Activated T-cell treated with anti-CD3 and anti-CD28 coated beads for 4 hours (primary cell): Measurements from ENCODE around the gene CHCHD3.

Source experiments
- DNase-seq: peaks from one replicate; pipeline ENCODE4 v3.0.0-alpha.2; 2020

CHCHD3 gene

DNA sequence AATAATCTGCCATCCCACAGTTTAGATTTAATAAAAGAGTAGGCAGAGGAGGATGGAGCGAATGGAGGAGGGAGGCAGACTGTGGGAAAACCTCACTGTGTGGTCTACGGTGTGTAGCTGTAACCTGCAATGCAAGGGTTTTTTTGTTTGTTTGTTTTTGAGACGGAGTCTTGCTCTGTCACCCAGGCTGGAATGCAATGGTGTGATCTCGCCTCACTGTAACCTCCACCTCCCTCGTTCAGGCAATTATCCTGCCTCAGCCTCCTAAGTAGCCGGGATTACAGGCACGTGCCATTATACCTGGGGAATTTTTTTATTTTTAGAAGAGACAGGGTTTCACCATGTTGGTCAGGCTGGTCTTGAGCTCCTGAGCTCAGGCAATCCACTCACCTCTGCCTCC lies 321.0 kb downstream of the CHCHD3 start:
- no peak for DNase-seq

DNA sequence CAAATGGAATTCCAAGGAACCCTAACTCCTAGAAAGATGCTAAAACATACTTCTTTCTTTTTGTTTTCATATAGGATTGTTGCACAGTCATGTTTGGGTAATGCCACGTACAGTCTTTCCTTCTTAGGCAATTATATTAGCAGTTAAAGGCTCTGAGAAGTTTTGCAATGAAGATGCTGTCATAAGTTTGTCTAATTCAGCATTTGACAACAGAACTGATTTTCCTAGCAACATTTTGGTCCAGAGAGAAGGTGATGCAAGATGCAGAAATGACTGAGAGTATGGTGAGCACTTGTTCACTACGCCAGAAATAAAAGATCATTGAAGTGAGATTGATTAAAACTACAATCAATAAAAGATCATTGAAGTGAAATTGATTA lies 321.7 kb downstream of the CHCHD3 start:
- no peak for DNase-seq

DNA sequence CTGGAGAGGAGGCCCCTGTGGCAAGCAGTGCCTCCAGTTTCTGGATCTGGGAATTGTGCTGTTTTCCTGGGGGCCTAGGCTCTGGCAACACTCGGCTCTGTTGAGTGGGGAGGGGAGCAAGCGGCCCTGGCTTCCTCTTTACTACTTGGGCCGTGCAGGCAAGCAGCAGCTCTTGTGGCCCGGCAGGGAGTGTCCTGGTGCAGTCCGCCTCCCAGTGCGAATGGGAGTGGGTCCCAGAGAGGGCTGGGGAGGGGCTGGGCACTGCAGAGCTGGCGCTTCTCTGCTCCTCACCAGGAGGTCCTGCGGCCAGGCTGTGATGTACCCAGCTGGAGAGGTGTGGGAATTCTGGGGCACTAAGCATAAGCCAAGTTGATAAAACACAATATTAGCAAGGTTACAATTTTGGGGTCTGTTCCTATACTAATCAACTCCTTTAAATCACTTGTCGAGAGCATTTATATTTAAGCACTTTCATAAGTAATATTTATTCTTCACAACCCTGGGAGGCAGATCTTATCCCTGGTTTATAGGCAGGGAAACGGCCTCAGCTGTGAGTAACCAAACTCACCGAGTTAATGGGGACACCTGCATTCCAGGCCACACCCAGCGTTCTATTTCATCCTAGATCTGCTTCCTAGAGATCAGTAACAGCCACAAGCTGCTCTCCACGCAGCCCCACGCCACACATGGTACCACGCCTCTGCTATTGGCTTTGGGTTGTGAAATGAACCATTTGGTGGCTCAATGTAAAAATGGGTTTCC lies 322.2 kb downstream of the CHCHD3 start:
- DNase-seq: no peak

DNA sequence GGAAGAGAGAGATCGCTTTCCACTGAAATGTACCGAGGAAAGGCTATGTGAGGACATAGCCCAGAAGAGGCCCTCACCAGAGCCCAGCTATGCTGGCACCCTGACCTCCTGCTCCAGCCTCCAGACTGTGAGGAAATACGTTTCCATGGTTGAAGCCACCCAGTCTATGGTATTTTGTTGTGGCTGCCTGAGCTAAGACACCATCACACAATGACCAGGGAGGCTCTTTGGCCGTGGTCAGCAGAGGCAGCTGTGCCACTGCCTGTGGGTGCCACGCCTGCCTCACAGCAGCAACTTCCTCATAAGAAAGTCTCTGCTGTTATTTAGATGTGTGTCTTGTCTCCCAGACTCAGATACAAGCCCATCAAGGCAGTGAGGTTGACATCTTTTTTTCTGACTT lies 322.9 kb downstream of the CHCHD3 start:
- no peak for DNase-seq

DNA sequence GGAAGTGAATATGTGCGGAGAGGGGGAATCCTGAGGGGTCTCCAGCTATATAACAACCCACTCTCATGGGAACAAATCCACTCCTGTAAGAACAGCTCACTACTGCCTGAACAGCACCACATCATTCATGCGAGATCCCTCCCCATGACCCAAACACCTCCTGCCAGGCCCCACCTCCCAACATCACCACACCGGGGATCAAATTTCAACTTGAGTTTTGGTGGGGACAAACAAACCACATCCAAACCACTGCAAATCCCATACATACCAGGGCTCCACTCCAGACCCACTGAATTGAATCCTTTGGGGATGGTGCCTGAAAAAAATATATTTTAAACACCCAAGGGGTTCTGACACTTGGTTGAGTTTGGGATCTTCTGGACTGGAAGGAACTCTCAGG lies 324.1 kb downstream of the CHCHD3 start:
- DNase-seq: no peak

DNA sequence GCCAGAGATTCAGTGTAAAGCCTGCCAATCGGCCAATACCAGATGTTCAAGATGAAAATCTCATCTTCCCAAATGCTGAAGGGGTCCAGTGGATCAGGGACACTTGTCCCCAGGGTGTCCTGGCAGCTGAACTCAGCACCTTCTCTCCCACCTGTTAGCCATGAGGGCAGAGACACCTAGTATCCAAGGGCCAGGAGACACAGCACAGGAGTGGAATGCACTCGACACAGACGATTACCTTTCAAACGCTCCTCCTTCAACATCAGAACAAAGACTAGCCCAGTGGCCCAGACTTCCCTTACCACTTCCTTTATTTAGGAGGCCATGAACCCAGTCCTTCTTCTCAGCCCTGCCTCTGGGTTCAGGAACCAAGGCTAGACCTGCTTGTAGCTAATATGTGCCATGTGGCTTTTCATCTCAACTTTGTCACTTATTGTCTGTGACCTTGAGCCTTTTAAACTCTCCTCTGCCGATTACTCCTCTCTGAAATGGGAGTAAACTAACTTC lies 325.4 kb downstream of the CHCHD3 start:
- DNase-seq: no peak

DNA sequence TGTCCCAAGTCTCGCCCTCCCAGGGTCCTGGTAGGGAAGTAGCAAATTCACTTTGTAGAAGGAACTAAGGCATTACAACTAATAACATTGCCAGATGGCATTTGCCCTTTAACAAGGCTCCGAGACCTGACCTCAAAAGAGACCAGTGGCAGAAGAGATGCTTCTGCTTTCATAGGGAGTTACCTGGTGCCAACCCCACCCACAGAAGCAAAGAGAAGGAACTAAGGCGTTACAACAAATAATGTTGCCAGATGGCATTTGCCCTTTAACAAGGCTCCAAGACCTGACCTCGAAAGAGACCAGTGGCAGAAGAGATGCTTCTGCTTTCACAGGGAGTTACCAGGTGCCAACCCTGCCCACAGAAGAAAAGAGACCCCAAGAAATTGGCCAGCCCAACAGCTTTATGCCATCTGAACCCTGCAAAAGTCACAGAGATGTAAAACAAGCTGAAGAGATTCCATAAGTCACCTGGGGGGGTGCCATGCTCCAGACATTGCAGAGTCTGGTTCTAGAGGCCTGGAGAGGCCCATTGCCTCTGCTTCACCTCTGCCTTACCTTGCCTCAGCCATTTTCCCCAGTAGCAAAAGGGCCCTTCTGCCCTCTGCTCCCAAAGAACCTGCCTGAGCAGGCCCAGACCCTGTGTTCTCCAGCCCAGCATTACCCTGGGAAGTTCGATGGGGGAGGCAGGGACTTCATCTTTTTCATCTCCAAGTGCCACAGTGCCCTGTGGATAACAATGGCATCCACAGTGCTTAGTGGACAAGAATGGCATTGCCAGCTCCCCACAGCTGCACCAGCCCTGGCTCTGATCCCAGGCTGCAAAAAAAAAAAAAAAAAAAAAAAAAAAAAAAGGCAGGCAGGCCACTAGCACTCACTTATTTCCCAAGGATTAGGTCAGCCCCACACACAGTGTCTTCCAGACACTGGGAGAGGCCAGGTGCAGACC lies 326.1 kb downstream of the CHCHD3 start:
- DNase-seq: no peak

DNA sequence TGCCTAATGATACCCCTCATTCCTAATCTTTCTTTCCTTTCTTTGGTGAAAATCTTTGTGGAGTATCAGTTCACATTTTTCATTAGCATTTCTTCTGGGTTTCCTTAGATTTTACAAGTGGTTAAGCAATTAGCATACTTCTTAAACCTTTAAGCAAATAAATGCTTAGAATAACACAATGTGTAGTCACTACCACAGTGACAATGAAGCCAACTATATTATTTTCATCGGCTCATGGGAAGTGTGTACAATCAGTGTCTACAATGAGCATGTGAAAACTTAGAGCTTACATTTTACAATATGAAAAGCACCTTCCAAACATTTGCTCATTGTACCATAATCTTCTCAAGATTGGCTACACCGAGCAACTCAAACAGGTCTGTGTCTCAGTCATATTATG lies 329.5 kb downstream of the CHCHD3 start:
- no peak for DNase-seq

DNA sequence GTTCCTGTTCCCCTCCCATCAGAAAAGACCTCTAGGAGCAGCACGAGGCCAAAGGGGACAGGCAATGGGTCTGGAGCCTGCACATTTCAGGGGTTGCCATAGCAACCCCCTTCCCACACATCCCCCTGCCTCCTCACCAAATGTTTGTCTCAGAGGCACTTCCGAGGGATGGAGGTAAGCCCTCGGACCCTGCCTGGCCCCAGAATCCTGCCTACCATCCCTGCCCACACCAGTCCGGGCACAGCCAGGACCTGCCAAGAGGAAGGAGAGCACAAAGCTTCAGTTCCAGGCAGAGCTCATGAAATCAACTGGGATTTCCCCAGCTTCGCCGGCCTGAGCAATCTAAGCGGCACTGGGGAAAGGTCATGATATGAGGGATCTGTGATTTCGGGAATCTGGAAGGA lies 330.6 kb downstream of the CHCHD3 start:
- no peak for DNase-seq

DNA sequence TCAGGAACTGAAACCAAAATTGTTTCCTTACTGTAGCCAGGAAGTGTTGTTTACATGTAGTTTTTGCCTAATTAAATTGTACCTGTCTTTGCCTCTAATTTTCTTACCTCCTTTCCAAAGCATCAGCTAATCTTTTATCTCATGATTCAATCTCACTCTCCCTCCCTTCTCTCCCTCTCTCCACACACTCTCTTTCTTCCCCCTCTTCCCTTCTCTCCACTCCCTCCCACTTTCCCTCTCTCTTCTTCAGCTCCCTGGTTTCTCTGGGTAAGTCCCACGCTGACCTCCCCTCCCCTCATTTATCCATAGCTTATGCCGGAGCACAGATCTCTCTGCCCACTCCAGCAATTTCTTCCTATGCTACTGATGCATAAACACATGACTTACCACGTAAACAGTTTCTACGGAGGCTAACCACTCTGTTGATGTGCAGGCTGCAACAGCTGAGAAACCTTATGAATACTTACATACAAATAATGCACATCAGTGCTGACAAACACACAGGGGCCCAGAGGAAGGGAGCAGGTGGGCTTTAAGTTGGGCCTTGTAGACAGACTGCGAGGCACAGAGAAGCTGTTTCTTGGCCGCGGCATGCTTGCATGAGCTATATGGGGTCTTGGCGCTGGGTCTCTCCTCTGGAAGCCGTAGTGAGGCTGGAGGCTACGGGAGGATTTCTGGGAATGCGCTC lies 331.2 kb downstream of the CHCHD3 start:
- no peak for DNase-seq

DNA sequence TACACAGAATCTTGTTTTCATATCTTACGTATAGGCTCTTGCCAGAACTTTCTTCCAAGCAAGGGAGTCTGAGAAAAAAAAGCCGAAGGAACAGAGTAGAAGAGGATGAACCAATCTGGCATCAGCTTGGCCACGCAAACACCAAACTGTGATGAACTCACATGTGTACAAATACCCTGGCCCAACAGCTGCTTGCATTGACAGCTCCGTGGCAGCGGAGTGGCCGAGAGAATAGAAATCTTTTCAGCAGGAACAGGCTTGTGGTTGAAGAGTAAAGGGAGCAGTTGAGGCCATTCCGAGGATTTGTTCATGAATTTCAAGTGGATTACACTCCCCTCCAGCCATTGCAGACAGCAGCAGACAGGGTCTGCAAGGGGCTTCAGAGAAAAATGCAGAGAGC lies 331.8 kb downstream of the CHCHD3 start:
- DNase-seq: no peak

DNA sequence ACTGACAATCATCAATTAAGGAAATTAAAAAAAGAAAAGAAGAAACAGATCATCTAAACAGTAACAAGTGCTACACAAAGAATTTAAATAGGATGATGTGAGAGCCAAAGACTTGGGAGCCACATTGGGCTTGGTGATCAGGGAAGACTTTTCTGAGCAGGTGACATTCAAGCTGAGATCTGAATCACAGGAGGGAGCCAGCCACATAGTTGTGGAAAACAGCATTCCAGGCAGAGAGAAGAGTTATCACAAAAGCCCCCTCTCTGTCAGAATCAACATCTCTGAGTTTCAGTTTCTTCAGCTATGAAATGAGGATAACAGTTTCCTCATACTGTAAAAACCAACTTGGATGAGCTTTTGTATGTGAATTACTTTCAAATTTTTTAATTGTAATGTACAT lies 336.4 kb downstream of the CHCHD3 start:
- no peak for DNase-seq

DNA sequence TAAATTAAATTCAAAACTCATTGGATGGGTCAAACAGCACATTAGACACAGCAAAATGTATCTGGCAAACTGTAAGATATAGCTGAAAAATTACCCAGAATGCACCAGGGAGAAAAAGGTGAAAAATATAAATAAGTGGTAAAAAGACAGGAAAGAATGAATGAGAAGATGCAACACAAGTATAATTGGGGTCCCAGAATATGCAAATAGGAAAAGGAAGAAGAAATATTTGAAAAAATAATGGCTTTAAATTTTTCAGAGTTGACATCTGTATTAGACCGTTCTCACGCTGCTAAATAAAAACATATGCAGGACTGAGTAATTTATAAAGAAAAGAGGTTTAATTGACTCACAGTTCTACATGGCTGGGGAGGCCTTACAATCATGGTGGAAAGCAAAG lies 337.9 kb downstream of the CHCHD3 start:
- DNase-seq: no peak

DNA sequence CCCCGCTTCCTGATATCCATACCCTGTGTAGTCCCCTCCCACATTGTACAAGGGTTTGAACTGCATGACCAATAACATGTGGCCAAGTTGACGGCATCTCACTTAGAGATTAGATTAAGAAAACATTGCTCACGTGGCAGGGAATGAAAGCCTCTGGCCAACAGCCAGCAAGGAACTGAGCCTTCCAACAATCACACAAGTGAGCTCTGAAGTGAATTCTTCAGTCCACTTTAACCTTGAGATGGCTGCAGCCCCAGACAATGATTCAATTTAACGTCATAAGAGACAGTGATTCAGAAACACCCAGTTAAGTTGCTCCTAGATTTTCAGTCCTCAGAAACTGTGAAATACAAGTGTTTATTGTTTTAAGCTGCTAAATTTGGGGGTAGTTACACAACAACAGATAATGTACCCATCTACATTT lies 339.7 kb downstream of the CHCHD3 start:
- DNase-seq: no peak

DNA sequence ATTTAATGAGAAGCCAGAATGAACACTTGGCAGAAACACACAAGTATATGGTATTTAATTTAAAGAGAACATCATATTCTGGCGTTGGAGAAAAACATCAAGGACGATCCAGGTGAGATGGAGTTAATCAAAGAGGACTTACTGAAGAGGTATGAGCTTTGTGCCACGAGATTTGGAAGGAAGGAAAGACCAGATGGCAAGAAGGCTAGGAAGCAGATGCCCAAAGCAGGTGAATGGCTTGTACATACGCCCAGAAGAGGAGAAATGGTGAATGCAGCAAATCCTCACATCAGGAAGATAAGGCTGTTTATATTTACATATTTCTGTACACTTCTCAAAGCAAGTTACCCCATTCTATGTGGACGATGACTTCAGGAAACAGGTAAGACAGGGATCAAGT lies 341.7 kb downstream of the CHCHD3 start:
- no peak for DNase-seq

DNA sequence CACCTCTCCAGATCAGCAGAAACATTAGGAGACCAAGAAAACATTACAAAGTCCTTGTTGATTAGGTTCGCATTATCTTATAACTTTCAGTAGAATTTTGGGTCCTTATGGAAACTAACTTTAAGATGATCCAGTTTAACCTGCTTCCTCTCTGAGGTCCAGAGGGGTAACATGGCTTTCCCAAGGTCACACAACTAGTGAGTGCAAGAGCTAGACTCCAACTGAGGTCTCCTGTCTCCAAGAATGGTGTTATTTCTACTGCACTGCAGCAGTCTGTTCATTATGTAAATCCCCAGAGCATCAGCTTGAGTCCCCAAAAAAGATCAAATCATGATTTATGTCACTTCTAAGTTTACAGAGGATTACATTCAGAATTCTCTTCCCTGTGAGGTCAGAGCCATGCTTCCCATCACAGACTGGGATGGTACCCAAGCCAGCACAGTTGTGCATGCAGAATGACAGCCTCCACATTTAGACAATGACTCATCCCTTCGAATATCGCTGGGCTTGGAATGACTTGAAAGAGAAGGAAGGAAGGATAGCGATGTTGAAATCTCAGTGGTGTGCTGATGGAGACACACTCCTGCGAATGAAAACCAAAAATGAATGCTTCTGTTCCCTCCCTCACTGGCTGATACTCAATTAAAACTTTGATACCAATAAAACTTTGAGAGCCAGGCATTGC lies 342.5 kb downstream of the CHCHD3 start:
- no peak for DNase-seq

DNA sequence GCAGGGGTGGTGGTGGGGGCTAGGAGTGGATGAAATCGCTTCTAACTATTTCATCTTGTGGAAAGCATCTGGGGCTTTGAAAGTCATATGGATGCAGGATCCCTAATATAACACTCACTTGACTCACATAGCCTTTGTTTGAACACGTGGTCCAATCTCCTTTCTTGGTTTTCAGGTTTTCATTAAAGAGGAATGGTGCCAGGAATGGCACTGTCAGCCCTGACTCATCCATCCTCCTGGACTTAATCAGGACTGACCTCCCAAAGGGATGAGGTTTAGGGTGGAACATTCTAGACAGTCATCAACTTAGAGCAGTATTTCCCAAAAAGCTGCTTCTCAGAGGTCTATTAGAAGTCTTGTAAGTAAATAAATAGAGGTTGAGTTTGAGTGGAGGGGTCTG lies 343.6 kb downstream of the CHCHD3 start:
- DNase-seq: no peak

DNA sequence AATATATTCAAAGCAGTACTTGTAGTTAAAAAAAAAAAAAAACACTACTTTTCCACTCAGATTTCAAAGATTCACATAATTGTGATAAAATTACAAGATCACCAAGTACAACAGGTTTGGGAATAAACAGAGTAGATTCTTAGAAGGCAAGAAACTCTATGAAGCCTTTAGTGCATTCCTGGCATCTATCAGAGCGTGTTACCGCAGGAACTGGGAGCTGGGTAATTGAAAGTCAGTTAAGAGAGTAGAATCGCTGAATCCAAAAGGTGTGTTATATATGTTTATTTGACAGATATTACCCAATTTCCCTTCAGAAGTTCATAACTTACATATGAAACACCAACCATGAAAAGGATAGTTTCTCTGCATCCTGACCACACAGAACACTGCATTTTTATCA lies 346.4 kb downstream of the CHCHD3 start:
- no peak for DNase-seq
